HG02571 (cell line): ENCODE results near the gene ZMYND19.
"Not testable (repeated sequence)": the region's sequence is repeated elsewhere in the genome, so short reads cannot be mapped to it uniquely, and the experiment has no call there.

Experiments used
- ATAC-seq: cut with Tn5 transposase; IDR thresholded peaks from one replicate; pipeline ENCODE4 v1.9.1; 2021; ENCODE audit warnings: mild to moderate bottlenecking, moderate library complexity; ENCODE audit not compliant: unreplicated experiment

Gene ZMYND19

DNA sequence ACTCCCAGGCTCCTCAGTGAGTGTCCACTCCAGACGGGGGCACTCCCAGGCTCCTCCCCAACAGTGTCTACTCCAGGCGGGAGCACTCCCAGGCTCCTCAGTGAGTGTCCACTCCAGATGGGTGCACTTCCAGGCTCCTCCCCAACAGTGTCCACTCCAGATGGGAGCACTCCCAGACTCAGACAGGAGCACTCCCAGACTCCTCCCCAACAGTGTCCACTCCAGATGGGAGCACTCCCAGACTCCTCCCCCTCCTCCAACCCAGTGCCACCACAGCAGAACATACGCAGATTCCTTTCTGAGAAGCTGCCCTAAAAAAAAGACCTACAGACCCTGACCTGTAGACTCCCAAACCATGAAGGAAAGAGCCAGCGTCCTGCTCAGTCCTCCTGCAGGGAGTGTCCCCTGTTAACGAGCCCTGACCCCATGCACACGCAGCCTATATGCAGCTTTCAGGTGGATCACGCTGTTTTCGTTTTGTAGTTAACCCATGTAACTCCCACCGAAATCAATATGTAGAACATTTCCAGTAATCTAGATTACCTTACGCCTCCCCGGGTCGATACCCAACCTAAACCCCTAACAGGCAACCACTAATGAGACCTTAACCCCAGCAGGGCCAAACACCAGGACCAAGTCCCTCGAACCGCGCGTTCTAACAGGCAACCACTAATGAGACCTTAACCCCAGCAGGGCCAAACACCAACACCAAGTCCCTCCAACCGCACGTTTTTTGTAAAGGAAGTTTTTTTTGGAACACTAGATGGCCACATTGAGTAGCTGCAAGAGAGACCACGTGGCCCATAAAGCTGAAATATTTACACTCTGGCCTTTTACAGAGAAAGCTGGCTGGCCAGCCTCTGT lies 55.8 kb downstream of the ZMYND19 start:
- no peak for ATAC-seq

DNA sequence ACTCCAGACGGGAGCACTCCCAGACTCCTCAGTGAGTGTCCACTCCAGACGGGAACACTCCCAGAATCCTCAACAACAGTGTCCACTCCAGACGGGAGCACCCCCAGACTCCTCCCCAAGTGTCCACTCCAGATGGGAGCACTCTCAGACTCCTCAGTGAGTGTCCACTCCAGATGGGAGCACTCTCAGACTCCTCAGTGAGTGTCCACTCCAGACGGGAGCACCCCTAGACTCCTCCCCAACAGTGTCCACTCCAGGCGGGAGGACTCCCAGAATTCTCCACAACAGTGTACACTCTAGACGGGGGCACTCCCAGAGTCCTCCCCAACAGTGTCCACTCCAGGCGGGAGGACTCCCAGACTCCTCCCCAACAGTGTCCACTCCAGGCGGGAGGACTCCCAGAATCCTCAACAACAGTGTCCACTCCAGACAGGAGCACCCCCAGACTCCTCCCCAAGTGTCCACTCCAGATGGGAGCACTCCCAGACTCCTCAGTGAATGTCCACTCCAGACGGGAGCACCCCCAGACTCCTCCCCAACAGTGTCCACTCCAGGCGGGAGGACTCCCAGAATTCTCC lies 57.3 kb downstream of the ZMYND19 start:
- not testable (repeated sequence) for ATAC-seq
